NCI-H774 (cell line): Measurements from ENCODE around the gene ATP6V1C2.
A peak's percentile ranks its signal among the peaks of the same experiment; 100 is the strongest.

Experiments
- DNase-seq: peaks from one replicate; lab custom pipeline; 2025; lab: John Stamatoyannopoulos, UW

Gene ATP6V1C2

DNA sequence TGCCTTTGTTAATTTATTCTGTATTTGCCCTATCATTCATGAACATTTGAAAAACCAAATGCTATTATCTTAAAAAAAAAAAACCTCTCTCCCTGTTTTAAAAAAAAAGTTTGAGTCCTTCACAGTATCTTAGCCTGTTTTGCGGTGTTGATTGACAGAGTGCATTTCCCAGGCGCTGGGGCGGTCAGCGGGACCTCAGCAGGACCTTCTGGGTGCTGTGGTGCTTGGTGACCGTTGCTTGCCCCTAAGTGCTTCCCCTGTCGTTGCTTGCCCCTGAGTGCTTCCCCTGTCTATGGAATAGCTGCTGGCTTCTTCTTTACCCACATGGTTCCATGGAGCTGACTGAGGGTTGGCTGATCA lies 12.1 kb downstream of the ATP6V1C2 start:
- no peak for DNase-seq

DNA sequence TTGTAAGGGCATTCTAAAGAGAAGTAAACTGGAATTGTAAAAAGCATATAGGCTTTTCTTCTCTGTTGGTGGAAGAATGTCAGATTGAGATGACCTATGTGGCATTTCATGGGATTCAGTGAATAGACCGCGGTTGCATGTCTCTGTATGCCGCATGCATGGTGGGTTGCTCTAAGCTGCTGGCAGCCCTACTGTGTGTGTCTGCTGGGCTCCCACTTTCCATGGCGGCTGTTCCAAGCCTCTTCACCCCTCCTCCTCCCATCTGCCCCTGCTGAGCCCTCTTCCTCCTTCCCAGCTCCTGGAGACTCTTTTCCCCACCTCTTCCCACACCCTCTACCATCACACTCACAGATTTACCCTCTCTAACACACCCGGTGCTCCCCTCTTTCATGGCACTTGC lies 12.6 kb downstream of the ATP6V1C2 start:
- no peak for DNase-seq

DNA sequence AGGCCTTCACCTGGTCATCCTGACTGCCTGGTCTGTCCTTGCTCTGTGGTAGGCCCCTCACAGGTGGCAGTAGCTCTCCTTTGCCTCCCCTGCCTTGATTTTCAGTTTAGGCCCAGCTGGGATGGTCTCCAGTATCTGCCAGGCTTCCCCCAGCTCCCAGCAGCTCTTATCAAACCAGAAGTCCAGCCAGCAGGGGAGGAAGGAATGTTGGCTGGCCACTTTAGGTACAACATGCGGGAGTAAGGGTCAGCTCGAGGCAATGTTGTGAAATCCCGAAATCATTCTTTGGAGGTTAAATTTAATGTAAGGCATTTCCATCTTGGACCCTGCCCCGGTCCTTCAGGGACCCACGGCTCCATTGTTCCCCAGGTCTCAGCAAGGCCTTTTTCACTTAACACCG lies 16.8 kb downstream of the ATP6V1C2 start:
- DNase-seq: no peak

DNA sequence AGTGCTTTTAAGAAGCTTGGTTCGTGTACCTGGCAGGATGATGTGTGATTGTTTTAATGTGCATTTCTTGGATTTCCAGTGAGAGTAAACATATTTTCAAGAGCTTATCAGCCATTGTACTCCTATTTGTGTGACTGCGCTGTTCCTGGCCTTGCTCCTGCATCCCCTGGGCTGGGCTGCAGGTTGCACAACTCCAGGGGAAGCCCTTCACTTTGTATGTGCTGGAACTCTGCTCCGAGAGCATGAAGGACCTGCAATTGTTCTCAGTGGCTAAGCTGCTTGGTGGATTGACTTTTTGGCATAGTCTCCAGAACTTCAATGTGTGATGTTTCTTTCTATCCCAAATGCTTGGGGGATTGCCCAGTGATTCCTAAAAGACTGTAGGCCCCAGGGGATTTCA lies 18.8 kb downstream of the ATP6V1C2 start:
- DNase-seq: no peak

DNA sequence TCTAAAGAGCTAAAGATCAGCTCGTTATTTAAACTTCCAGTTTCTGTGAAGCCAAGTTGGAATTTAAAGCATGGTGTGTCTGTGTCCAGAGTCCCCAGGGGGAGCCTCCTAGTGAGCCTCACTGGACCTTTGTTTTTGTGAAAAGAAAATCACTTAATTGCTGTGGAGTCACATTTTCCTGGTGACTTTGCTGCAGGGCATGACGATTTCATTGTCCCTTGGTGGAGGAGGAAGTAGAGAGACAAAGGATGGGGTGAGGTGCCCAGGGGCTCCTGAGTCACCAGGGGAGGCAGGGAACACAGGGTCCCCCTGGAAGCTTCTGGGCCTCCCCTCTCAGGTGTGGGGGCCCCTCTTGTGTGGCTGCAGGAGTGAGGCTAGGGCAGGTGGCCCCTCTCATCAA lies 19.7 kb downstream of the ATP6V1C2 start:
- DNase-seq: no peak

DNA sequence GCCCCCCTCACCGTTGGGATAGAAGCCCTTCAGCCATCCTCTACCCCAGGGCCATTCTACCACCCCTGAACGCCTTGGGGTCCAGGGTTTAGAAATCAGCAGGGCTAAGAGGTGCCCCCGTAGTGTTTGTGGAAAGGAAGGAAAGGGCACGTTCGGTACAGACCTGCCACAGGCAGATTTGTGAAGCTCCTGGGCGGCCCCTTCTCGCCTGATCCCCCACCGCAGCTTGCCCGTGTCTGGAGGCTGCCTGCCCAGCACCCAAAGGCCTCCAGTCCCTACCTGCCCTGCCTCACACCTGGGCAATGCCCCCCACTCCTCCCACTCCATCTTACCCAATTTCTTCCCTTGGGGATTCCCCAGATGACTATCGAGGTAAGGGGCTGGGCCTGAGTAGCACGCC lies 21.2 kb downstream of the ATP6V1C2 start:
- no peak for DNase-seq

DNA sequence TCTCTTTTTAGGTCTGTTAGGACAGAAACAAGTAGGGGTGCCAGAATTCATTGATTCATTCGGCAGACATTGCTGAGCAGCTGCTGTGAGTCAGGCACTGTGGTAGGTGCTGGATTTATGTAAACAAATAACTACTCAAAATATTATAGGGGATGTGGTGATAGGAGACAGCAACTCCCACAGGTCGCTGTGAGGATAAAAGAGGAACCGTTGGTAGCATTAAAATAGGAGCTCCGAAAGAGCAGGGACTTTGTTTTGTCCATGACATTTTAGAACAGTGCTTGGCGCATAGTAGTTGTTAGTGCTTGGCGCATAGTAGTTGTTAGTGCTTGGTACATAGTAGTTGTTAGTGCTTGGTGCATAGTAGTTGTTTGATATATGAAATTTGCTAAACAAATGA lies 29.2 kb downstream of the ATP6V1C2 start:
- DNase-seq: no peak

DNA sequence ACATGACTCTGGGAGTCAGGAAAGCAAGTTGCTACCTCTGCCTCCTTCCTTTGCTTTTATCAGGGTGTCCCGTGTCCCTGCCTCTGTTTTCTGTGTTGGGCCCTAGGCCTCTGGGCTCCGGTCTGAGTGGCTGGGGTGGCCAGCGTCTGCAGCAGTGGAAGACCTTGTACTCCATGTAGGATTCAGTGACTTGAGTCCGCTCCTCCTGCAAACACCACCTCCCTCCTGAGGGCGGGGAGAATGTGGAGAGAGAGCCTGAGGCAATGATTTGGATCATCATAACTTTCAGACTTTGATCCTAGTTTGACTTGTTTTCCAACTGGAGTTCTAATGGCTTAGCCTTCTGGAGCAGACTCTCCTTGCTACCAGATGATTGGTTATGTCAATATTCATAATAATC lies 30.8 kb downstream of the ATP6V1C2 start:
- DNase-seq: no peak

DNA sequence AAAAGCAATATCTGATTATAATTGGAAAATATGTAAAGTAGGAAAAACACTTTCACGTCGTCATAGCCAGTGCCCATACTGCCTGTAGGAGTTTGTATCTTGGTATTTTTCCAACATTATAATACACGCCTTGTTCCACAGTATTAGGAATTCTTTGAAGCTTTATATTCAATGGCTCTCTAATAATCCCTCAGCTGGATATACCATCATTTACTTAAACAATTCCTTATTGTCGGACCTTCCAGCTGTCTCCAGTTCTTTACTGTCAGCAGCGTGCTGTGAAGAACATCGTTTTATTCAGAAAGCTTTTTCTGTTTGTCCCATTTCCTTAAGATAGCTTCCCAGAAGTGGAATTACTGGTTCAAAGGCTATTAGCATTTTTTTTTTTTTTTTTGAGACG lies 31.7 kb downstream of the ATP6V1C2 start:
- no peak for DNase-seq

DNA sequence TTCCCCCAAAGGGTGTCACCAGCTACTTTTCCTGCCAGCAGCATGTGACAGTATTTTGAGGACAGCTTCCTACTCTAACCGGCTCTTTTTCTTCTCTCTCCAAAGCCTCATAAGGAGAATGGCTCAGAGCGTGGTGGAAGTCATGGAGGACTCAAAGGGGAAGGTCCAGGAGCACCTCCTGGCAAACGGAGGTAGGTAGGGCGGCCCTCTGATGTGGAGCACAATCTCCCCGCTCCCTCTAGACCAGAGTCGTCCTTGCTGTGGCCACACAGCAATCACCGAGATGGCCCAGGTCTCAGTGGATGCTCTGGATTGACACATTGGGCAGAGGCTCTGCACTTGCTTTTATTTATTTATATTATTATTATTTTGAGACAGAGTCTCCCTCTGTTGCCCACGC lies 32.4 kb downstream of the ATP6V1C2 start:
- DNase-seq: no peak

DNA sequence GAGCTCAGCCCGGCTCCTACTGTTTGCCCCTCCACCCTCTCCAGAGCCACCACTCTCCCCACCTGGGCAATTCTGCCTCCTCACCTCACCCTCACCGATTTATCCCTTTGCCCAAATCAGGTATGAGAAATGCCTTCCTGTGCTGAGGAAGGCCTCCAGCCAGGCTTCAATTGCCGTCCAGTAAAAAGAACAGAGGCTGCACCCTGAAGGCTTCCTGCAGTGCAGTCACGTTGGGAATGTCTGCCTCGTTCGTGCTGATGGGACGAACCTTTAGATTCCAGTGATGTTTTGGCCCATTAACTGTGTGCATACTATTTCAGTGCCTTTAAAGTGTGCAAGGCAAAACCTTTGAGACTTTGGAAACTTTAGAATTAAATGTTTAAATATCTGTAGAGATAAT lies 34.2 kb downstream of the ATP6V1C2 start:
- DNase-seq: no peak

DNA sequence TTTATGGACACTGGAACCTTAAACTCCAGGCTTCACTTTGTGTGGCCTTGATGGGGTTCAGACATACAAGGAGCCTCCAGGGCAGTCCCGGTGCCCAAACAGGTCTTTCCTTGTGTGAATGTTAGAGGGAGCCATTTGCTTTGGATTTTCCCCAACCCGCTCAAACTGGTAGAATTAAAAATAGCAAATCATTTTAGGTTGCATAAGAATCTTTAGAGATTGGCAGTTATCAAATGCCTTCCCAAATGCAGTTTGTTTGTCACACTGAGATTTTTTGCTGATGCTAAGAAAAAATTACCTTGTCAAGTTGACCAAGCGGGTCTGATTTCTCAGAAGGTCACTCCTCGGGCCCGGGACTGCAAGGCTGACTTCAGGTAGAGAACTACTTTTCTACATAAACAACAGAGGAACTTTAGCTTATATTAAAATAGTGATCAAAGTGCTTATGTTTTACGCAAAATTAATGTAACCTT lies 36.4 kb downstream of the ATP6V1C2 start:
- no peak for DNase-seq

DNA sequence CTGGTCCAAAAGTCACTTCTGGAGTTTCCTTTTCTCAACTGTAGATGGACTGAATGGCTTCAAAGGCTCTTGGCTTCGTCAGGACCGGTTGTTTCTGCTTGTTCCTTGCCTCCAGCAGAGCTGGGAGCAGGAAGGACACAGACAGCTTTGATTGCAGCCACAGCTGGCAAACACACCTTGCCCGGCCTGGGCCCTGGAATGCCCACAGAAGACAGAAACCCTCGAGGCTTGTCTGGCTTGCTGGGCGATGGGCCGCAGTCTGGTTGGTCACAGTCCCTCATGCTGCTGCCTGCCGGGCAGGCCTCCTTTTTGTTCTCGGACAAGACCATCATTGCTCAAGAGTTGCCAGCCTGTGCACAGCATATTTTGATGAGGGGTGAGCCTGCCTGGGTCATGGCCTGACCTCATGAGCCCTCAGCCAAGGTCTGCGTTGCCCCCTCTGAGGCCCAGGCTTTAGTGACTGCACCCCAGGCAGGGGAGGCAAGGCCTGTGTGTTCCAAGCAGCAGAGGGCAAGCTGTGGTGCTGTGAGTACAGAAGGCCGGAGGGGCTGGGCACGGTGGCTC lies 37.8 kb downstream of the ATP6V1C2 start:
- no peak for DNase-seq

DNA sequence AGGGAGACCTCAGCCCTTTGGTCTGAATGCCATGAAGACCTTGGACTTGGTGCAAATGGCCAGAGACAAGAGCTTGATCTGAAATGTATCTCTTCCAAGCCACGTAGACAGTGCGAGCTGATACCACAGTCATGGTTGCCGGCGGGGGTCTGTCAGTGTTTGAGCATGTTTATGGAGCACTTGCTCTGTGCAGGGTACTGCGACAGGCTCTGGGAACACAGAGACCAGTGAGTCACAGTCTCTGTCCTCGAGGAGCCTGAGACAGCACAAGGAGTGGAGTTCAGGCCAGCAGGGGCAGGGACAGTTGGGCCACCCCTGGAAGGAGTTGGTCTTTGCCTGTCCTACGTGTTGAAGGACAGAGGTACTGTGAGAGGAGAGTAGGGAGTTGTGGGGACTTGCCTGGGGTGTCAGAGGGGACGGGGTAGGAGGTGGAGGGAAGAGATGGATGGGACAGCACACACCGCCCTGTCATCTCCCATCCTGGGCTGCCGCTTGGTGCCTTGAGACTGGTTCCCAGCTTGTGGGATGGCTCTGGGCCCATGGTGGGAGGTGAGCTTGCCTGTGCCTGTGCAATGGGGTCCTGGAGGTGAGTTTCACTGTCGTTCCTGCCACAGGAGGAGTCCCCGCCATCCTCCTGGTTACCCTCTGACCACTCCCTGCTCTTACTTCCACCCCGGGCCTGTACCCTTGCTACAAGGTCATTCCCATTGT lies 39.5 kb downstream of the ATP6V1C2 start:
- DNase-seq: no peak

DNA sequence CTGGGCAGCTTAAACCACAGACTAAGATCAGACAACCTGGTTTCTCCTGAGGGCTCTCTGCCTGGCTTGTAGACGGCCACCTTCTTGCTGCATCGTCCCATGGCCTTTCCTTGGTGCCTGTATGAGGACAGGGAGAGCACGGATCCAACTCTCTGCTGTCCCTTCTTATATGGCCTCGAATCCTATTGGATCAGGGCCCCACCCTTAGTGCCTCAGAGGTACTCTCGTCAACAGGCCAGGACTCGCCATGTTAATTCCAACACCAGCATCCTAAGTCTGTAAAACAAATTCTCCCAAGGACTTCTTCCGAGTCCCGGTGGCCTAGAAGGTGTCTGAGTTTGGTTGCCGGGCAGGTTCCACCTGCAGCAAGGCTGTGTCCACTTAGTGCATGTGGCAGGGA lies 40.2 kb downstream of the ATP6V1C2 start:
- DNase-seq: no peak

DNA sequence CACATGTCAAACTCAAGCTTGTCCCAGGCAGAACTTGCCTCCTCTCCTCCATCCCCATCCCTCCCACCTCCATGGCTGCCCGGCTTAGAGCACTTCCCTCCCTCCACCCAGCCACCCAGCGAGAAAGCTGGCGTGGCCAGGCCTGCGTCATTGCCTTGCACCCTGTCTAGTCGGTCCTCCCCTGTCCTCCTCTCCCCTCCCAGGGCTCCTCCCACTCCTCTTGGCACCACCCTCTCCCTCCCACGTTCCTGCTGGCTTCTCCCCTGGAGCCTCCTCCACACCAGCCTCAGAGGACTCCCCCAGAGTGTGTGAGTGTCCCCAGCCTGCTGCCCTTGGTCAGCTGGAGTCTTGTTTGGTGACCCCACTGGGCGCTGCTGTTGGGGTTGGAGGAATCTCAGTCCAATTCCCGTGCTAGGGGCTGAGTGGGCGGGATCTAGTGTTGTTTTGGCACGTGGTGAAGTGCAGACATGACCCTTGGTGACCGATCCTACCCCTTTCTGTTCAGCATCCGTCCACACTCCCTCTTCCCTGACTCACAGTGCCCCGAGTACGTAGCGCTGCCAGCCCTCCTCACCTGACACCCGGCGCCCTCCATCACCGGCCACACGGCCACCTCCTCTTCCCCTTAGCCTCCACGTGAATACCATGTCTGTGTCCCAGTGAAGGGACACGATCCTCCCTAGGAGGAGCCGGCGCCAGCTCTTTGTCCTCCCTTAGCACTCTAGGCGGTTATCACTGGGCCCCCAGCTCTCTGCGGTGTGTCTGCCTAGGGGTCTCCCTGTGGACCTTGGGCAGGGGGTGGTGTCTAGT lies 41.4 kb downstream of the ATP6V1C2 start:
- DNase-seq: peak; percentile 27

DNA sequence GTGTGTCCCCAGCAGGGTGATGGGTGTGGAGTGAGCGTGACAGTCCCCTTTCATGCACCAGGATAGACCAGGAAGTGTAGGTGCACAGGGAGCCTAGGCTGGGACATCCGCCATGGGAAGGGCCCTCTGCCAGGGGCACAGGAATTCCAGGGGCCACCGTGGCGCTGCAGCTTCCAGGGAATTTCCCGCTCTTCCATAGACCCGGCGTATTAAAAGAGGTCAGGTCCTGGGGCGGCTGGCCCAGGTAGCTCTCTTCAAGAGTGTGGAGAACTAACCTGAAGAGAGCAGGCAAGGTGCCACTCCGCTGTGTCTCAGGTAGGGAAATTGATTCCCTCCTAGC lies 42.0 kb downstream of the ATP6V1C2 start:
- DNase-seq: no peak

DNA sequence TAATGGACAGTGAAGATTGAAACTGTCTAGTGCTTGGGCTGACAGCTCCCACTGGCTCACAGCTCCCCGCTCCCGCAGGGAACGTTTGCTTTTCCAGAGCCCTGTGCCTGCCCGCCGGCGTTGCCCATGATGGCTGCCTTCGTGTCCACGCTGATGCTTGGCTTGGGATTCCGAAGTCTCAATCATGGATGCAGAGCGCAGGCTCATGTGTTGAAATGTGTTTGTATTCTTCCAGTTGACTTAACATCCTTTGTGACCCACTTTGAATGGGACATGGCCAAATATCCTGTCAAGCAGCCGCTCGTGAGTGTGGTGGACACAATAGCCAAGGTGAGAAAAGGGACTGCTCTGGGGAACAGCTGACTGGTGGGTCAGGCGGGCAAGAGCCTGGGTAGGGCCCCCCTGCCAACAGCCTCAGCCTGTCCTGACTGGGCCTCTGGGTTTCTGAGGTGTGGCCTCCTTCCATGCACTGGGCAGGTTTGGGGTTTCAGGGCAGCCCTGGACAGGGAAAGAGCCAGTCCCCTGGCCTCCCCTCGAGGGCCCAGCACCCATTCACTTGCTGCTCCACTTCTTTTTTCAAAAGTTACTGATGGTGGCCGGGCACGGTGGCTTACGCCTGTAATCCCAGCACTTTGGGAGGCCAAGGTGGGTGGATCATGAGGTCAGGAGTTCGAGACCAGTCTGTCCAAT lies 42.8 kb downstream of the ATP6V1C2 start:
- no peak for DNase-seq

DNA sequence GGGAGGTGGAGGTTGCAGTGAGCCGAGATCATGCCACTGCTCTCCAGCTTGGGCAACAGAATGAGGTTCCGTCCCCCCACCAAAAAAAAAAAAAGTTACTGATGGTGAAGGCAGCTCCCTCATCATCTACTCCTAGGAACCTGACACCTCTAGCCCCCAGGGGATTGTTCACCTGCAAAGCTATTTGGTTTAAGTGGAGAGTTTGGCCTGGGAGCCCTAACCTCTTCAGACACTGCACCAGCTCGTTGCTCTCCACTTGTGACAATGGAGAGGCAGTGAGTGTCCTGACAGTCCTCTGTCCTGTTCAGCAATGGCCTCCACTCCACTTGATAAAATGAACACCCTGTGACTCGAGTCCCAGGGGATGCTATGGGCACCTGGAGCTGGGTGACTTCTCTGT lies 43.5 kb downstream of the ATP6V1C2 start:
- DNase-seq: no peak

DNA sequence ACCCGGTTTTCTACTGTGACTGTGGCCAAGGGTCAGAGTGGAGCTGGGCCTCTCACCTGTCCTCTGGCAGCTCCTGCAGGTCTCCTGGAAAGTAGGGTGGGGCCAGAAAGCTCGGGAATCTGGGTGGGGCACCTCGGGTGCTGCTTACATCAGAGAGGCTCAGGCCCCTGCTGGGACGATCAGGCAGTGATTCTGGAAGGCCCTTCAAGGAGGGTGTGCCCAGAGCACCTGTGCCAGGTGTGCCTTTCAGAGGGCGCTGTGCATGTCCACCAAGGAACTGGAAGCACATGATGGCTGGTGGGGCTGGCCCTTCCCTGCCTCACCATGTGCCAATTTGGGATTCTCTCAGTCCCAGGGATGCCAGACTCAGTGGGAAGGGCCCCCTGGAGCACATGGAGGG lies 44.0 kb downstream of the ATP6V1C2 start:
- no peak for DNase-seq

DNA sequence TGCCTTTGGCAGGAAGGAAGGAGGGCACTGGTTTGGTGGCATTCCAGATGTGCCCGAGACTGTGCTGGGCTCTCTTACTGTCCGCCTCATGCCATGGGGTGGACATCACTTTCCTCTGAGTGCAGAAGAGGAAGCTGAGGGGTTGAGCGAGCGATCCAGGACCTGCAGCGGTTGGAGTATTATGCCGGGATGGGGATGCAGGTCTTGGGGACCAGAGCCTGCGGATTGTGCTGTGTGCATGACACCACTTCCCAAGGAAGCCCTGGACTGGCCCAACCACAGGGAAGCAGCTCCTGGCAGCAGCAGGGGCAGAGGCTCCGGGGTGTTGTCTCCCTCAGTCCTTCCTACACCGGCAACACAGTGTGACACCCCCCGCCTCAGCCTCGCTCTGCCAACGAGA lies 44.5 kb downstream of the ATP6V1C2 start:
- no peak for DNase-seq

DNA sequence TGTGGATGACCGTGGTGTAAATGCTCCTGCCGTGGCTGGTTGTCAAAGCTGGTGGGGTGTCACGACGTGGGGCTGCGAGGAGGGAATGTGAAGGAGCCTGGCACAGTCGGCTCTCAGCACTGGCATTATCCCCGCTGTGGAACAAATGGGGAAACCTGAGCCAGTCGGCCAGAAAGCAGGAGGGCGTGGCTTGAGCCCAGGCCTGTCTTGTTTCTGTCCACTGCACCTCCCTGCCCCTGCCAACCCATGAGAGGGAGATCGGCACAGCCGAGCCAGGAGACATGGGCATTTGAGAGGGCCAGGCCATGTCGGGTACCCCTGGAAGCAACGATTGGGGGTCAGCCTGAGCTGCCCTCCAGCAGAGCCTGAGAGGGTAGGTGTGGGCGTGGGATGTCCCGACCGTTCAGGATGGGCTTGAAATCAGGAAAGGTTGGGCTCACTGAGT lies 46.7 kb downstream of the ATP6V1C2 start:
- DNase-seq: no peak
